Right cardiac atrium (tissue), 5 donors: ENCODE data around the gene TBC1D24. TPM values are rescaled to one million over a fixed set of nuclear protein-coding genes. Genes with fewer than 3 reads are reported as not detected.
A peak's percentile ranks its signal among the peaks of the same experiment; 100 is the strongest.

Source experiments
- ATAC-seq, 2 donors: fragments of 200-7000 bp; cut with Tn5 transposase; one replicate each; pipeline versions ENCODE4 v1.8.0 to v1.9.1; 2020; ENCODE audit warnings: moderate library complexity in 2 of 2, mild to moderate bottlenecking in 1 of 2
- DNase-seq, 3 donors: peaks; one replicate each; pipeline ENCODE4 v3.0.0-alpha.2; 2020
- H3K27ac ChIP-seq: one replicate; pipeline ENCODE4 v1.5.1; 2013; ENCODE audit warnings: mild to moderate bottlenecking, low read length, control low read depth, moderate library complexity
- H3K27me3 ChIP-seq: one replicate; pipeline ENCODE4 v1.6.1; 2013; ENCODE audit not compliant: control insufficient read depth, insufficient read depth
- H3K4me1 ChIP-seq: one replicate; pipeline ENCODE4 v1.6.1; 2013; ENCODE audit warnings: low read length; ENCODE audit not compliant: control insufficient read depth, insufficient read depth
- H3K4me3 ChIP-seq: one replicate; pipeline ENCODE4 v1.5.1; 2013; ENCODE audit warnings: low read length, control low read depth
- H3K9me3 ChIP-seq: one replicate; pipeline ENCODE4 v1.6.1; 2013; ENCODE audit warnings: low read length; ENCODE audit not compliant: control insufficient read depth
- WGBS: extraction: QIAGEN DNeasy Blood & Tissue Kit; methylation state at CpG from one replicate; pipeline ENCODE4 v1.1.7; 2013; 5-methylcytosine and 5-hydroxymethylcytosine counted together
- intact Hi-C, 4 donors: fragments of 100-400 bp; cut with DNase I; formaldehyde crosslinking; loops; one replicate each; pipeline versions ENCODE4 v1.11.0 to v1.14.0; 2022 to 2023
- polyA plus RNA-seq: library from polyadenylated mRNA; stranded (reverse); fragments of 200-250 nt; gene quantifications from one replicate; pipeline ENCODE4 v1.2.3, GENCODE V29; 2013
- total RNA-seq, 4 donors: library from RNA; stranded (reverse); fragmentation: NEBNext Ultra II Directional; extraction: Animal tissue kit (Norgen Biotek cat#: 25700); gene quantifications; one replicate each; pipeline ENCODE4 v1.2.1, GENCODE V29; 2021
- donor health status: healthy with polysubstance abuse.
- donor health status: DM: no; HTN: yes; CAD: no.
- donor health status: DM: no; HTN: no; CAD: no.
- donor health status: DM: no; HTN: yes; CAD: no; lungs with severe emphysema.
- donor health status: DM: yes; HTN: yes; CAD: no.

Gene TBC1D24
- total and polyA plus RNA-seq, 5 donors, result 5.7 to 15.5 (median 12.8) TPM

DNA sequence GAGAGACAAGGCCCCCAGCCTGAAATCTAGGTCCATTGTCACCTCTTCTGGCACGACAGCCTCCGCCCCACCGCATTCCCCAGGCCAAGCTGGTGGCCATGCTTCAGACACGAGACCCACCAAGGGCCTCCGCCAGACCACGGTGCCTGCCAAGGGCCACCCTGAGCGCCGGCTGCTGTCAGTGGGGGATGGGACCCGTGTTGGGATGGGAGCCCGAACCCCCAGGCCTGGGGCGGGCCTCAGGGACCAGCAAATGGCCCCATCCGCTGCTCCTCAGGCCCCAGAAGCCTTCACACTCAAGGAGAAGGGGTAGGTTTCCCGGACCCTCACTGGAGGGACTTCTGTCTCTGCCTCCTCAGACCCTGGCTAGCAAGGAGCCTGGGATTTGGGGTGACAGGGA, 14.0 kb upstream of the TBC1D24 start:
- ATAC-seq, result no peak
- no peak overlapping the region for H3K4me3 ChIP-seq
- no peaks in the 10 kb centered on the region for H3K9me3 ChIP-seq
- no peaks in the 10 kb centered on the region for H3K27me3 ChIP-seq
- 84% methylated on average over 13 of the region's 13 CpGs for WGBS
- H3K27ac ChIP-seq, result no peak overlapping the region
- no peaks in the 10 kb centered on the region for H3K4me1 ChIP-seq
- peak in 1 of 3 donors; percentile 44 for DNase-seq
- intact Hi-C loops, result loop anchor here in 1 of 4 donors (1.0 kb wide), 1 partner anchor 13 kb away; no protein-coding TSS in a partner anchor

DNA sequence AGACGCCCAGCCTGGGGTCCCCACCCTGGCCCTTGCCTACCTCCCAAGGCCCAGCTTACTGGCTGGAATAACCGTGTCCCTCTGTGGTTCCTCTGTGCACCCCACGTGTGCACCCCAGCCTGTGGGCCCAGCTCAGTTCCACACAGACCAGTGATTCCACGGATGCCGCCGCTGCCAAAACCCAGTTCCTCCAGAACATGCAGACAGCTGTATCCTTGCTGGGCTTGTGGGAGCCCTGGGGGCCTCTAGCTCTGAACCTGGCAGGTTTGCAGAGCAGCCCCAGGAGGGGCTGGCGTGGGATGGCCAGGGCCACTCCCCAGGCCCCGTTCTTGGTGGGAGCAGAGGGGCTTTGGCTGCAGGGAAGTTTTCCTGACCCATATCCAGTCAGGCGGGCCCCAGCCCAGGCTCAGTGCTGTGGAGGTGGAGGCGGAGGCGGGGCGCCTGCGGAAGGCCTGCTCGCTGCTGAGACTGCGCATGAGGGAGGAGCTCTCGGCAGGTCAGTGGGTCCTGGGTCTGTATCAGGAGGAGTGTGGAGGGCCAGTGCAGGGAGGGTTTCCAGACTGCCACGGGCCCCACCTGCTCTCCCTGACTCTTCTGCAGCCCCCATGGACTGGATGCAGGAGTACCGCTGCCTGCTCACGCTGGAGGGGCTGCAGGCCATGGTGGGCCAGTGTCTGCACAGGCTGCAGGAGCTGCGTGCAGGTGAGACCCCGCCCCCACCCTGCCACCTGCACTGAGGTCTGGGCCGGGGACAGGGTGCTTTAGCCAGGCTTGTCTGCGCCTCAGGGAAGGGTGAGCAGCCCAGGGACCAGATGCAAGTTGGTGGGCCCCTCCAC, 12.7 kb upstream of the TBC1D24 start:
- 91% methylated on average over 23 of the region's 23 CpGs for WGBS
- Histone ChIP-seq H3K27ac (no peak overlapping the region), H3K4me3 (no peak overlapping the region), H3K27me3 (no peaks in the 10 kb centered on the region), H3K9me3 (no peaks in the 10 kb centered on the region), H3K4me1 (no peaks in the 10 kb centered on the region)
- ATAC-seq, result no peak
- intact Hi-C loops, result no loop called here
- DNase-seq, result peak in 1 of 3 donors; percentile 34

GRCh38 chr16:2464333-2464732, 10.6 kb upstream of the TBC1D24 start:
- Histone ChIP-seq H3K27ac (no peak overlapping the region), H3K9me3 (no peaks in the 10 kb centered on the region), H3K4me1 (peaks cover 3% of the 10 kb centered on the region), H3K4me3 (no peak overlapping the region), H3K27me3 (no peaks in the 10 kb centered on the region)
- ATAC-seq (no peak), DNase-seq (peak in 2 of 3 donors; percentile 34 to 50)
- intact Hi-C loops, result no loop called here
- 81% methylated on average over 12 of the region's 12 CpGs for WGBS

DNA sequence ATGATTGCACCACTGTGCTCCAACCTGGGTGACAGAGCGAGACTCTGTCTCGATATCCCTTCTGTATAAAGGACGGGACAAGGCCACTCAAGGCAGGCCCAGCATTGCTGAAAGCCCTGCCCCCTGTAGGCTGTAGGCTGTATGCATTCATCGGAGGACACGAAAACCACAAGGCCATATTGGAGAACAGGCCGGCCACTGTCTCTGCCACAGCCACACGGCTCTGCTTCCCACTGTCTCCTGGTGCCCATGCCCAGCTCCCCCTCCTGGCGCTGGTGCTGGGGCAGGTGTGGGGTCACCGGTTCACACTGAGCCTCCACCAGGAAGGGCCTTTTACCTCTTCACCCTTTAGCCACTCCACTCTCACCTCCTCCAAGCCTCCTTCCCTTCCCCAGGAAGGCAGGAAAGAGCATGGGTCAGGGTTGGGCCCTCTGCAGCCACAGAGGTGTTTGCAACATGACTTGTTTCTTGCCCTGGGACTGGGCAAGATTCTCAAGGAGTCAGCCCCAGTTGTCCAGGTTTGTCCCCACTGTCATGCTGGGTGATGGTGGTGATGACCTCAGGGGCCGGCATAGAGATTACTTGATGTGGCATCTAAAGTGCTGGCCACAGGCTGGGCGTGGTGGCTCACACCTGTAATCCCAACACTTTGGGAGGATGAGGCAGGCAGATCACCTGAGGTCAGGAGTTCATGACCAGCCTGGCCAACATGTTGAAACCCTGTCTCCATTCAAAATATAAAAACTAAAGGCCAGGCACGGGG, 9.1 kb upstream of the TBC1D24 start:
- H3K4me3 ChIP-seq, result no peak overlapping the region
- no peak overlapping the region for H3K27ac ChIP-seq
- ATAC-seq, result no peak
- peaks cover 3% of the 10 kb centered on the region for H3K4me1 ChIP-seq
- H3K27me3 ChIP-seq, result no peaks in the 10 kb centered on the region
- H3K9me3 ChIP-seq, result no peaks in the 10 kb centered on the region
- intact Hi-C loops, result no loop called here
- 83% methylated on average over 12 of the region's 12 CpGs for WGBS
- peak in 2 of 3 donors; percentile 36 to 39 for DNase-seq

- Histone ChIP-seq H3K4me3 (no peak overlapping the region), H3K27ac (no peak overlapping the region), H3K9me3 (no peaks in the 10 kb centered on the region), H3K27me3 (no peaks in the 10 kb centered on the region), H3K4me1 (peaks cover 3% of the 10 kb centered on the region)
- WGBS, result 78% methylated on average over 29 of the region's 29 CpGs
- peak in 2 of 3 donors; percentile 66 to 67 for DNase-seq
- intact Hi-C loops, result no loop called here
- ATAC-seq, result no peak
Observed at GRCh38 chr16:2466667-2467527, 8.0 kb upstream of the TBC1D24 start.

- peak; percentile 73 to 80 for ATAC-seq
- WGBS, result 1% methylated on average over 80 of the region's 80 CpGs
- H3K9me3 ChIP-seq, result no peaks in the 10 kb centered on the region
- DNase-seq, result peak; percentile 87 to 95 (median 94)
- no peak overlapping the region for H3K27ac ChIP-seq
- H3K4me3 ChIP-seq, result peak overlapping the region; percentile 50
- H3K4me1 ChIP-seq, result peaks cover 3% of the 10 kb centered on the region
- intact Hi-C loops, result no loop called here
- H3K27me3 ChIP-seq, result no peaks in the 10 kb centered on the region
Observed at GRCh38 chr16:2467528-2468232, 7.2 kb upstream of the TBC1D24 start.

- Histone ChIP-seq H3K4me3 (peak overlapping the region; percentile 50), H3K4me1 (peaks cover 4% of the 10 kb centered on the region), H3K9me3 (no peaks in the 10 kb centered on the region), H3K27me3 (no peaks in the 10 kb centered on the region), H3K27ac (no peak overlapping the region)
- DNase-seq (peak in 2 of 3 donors; percentile 72 to 75), ATAC-seq (peak; percentile 1 to 8)
- WGBS, result 1% methylated on average over 38 of the region's 38 CpGs
- intact Hi-C loops, result no loop called here
Observed at GRCh38 chr16:2468233-2468724, 6.6 kb upstream of the TBC1D24 start.

GRCh38 chr16:2468725-2469398, 6.1 kb upstream of the TBC1D24 start:
- Histone ChIP-seq H3K4me1 (peaks cover 6% of the 10 kb centered on the region), H3K27ac (no peak overlapping the region), H3K4me3 (no peak overlapping the region), H3K27me3 (no peaks in the 10 kb centered on the region), H3K9me3 (no peaks in the 10 kb centered on the region)
- intact Hi-C loops, result no loop called here
- ATAC-seq (peak in 1 of 2 donors; percentile 1), DNase-seq (peak in 2 of 3 donors; percentile 79 to 82)
- WGBS, result 9% methylated on average over 14 of the region's 14 CpGs

DNA sequence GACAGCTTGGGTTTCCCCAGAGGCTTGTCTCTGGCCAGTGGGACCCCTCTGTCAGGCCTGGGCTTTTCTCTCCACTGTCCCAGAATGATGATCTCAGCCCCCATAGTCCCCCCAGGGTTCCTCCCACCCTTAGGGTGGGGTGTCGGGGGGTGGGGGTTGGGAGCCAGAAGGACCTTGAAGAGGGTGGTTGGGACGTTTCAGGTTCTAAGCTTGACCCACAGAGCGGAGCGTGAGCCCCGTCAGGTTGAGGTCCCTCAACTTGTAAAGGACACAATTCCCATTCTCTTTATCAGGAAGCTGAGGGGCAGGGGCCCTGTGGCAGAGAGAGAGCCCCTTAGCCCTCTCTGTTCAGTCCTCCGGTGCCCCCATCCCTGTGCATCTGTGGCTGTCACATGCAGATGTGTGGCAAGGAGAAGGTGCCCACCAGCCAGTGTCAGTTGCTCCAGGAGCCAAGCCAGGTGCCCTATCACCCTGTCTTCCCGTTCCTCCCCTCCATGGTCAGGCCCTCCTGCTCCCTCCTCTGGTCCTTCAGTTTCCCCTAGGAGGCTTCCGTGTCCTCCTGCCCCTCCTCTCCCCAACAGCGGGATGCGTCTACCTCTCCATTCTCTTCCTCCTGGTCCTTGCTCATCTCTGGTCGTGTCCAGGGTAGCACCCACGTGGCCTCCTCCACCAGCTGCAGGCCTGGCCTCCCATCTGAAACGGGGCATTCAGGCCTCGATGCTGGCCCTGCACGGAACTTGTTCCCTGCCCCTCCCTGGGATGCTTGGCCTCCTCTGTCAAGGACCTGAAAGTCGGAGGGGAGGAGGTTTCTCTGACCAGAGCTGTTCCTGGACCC, 5.3 kb upstream of the TBC1D24 start:
- WGBS, result 48% methylated on average over 16 of the region's 16 CpGs
- no peak overlapping the region for H3K4me3 ChIP-seq
- DNase-seq, result peak in 2 of 3 donors; percentile 49 to 52
- H3K27ac ChIP-seq, result no peak overlapping the region
- intact Hi-C loops, result no loop called here
- no peaks in the 10 kb centered on the region for H3K27me3 ChIP-seq
- H3K9me3 ChIP-seq, result no peaks in the 10 kb centered on the region
- peaks cover 6% of the 10 kb centered on the region for H3K4me1 ChIP-seq
- no peak for ATAC-seq
